Measurements from ENCODE around the gene PLCH1.

- TF ChIP-seq, protein P1, sequence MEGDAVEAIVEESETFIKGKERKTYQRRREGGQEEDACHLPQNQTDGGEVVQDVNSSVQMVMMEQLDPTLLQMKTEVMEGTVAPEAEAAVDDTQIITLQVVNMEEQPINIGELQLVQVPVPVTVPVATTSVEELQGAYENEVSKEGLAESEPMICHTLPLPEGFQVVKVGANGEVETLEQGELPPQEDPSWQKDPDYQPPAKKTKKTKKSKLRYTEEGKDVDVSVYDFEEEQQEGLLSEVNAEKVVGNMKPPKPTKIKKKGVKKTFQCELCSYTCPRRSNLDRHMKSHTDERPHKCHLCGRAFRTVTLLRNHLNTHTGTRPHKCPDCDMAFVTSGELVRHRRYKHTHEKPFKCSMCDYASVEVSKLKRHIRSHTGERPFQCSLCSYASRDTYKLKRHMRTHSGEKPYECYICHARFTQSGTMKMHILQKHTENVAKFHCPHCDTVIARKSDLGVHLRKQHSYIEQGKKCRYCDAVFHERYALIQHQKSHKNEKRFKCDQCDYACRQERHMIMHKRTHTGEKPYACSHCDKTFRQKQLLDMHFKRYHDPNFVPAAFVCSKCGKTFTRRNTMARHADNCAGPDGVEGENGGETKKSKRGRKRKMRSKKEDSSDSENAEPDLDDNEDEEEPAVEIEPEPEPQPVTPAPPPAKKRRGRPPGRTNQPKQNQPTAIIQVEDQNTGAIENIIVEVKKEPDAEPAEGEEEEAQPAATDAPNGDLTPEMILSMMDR (conservative IDR thresholded peaks at IDR 0.05; ENCODE audit: low read depth, low read length) = peak; percentile 26; the same call in 1 of the 2 replicates
- TF ChIP-seq EZH2 (IDR thresholded peaks at IDR 0.05; ENCODE audit: borderline replicate concordance, low read depth, low read length, poor library complexity, severe bottlenecking) = no peak
These were observed 323.9 kb downstream of the PLCH1 start for GRCh38 chr3:155420881-155421486.

Data from A673 (cell line).